ENCODE results near the gene CHCHD4. TPM values are rescaled to one million over a fixed set of nuclear protein-coding genes. Genes with fewer than 3 reads are reported as not detected.

The CHCHD4 gene
- total RNA-seq, 2 donors from 2014 or later: 17.6 to 18.9 TPM

- no peak for DNase-seq
- intact Hi-C loops (cut with DNase I, micrococcal nuclease): no loop called here
- no peak for ATAC-seq
Observed at GRCh38 chr3:14151471-14152083, 26.9 kb upstream of the CHCHD4 start.

- ATAC-seq (no peak), DNase-seq (no peak)
- intact Hi-C loops (cut with DNase I, micrococcal nuclease): no loop called here
Observed at GRCh38 chr3:14150491-14151230, 26.0 kb upstream of the CHCHD4 start.

GRCh38 chr3:14150078-14150477 is 25.4 kb upstream of the CHCHD4 start:
- intact Hi-C loops (cut with DNase I, micrococcal nuclease): no loop called here
- DNase-seq (no peak), ATAC-seq (no peak)

- no peak for ATAC-seq
- intact Hi-C loops (cut with DNase I, micrococcal nuclease): no loop called here
- no peak for DNase-seq
Observed at GRCh38 chr3:14148041-14148985, 23.6 kb upstream of the CHCHD4 start.

- intact Hi-C loops (cut with DNase I, micrococcal nuclease): no loop called here
- ATAC-seq (no peak), DNase-seq (no peak)
Observed at GRCh38 chr3:14147617-14148016, 22.9 kb upstream of the CHCHD4 start.

- DNase-seq (no peak), ATAC-seq (no peak)
- intact Hi-C loops (cut with DNase I, micrococcal nuclease): no loop called here
Observed at GRCh38 chr3:14147066-14147435, 22.4 kb upstream of the CHCHD4 start.

GRCh38 chr3:14146381-14147065 is 21.9 kb upstream of the CHCHD4 start:
- no peak for ATAC-seq
- intact Hi-C loops (cut with DNase I, micrococcal nuclease): no loop called here
- DNase-seq: peak in 1 of 2 donors; percentile 22

GRCh38 chr3:14145670-14146380 is 21.2 kb upstream of the CHCHD4 start:
- intact Hi-C loops (cut with DNase I, micrococcal nuclease): no loop called here
- DNase-seq (peak in 1 of 2 donors; percentile 23), ATAC-seq (no peak)

GRCh38 chr3:14145236-14145635 is 20.6 kb upstream of the CHCHD4 start:
- DNase-seq: no peak
- intact Hi-C loops (cut with DNase I, micrococcal nuclease): no loop called here

GRCh38 chr3:14144423-14145075 is 19.9 kb upstream of the CHCHD4 start:
- DNase-seq (peak in 1 of 2 donors; percentile 67), ATAC-seq (peak; percentile 73)
- intact Hi-C loops (cut with DNase I, micrococcal nuclease): no loop called here

More at GRCh38 chr3:14145236-14145635, 20.6 kb upstream of the CHCHD4 start:
- no peak for ATAC-seq

GRCh38 chr3:14143271-14144225 is 18.9 kb upstream of the CHCHD4 start:
- intact Hi-C loops (cut with DNase I, micrococcal nuclease): no loop called here
- DNase-seq (no peak), ATAC-seq (no peak)

- ATAC-seq: no peak
- intact Hi-C loops (cut with DNase I, micrococcal nuclease): no loop called here
Observed at GRCh38 chr3:14142567-14143270, 18.0 kb upstream of the CHCHD4 start.

GRCh38 chr3:14141602-14142341 is 17.1 kb upstream of the CHCHD4 start:
- no peak for ATAC-seq
- intact Hi-C loops (cut with DNase I, micrococcal nuclease): no loop called here

More at GRCh38 chr3:14142567-14143270, 18.0 kb upstream of the CHCHD4 start:
- no peak for DNase-seq

GRCh38 chr3:14141144-14141543 is 16.5 kb upstream of the CHCHD4 start:
- no peak for ATAC-seq
- intact Hi-C loops (cut with DNase I, micrococcal nuclease): no loop called here
- no peak for DNase-seq

More at GRCh38 chr3:14141602-14142341, 17.1 kb upstream of the CHCHD4 start:
- peak in 1 of 2 donors; percentile 22 for DNase-seq

GRCh38 chr3:14140668-14141067 is 16.0 kb upstream of the CHCHD4 start:
- intact Hi-C loops (cut with DNase I, micrococcal nuclease): no loop called here
- no peak for ATAC-seq
- no peak for DNase-seq
